Hematopoietic multipotent progenitor cell treated with erythropoietin and hydrocortisone succinate and interleukin-3 and kit ligand, for 6 days (in vitro differentiated cells): Measurements from ENCODE around the gene PDE4D.

Source experiments
- DNase-seq: peaks from one replicate; pipeline ENCODE4 v3.0.0-alpha.2; 2015

Gene PDE4D

GRCh38 chr5:59542306-59542705 is 351.2 kb downstream of the PDE4D start:
- DNase-seq, result no peak

GRCh38 chr5:59540366-59540765 is 353.2 kb downstream of the PDE4D start:
- no peak for DNase-seq

GRCh38 chr5:59538750-59539121 is 354.8 kb downstream of the PDE4D start:
- DNase-seq, result no peak

- DNase-seq, result no peak
Measured at GRCh38 chr5:59537961-59538749, 355.4 kb downstream of the PDE4D start.

- no peak for DNase-seq
Measured at GRCh38 chr5:59536875-59537274, 356.7 kb downstream of the PDE4D start.

GRCh38 chr5:59535561-59535960 is 358.0 kb downstream of the PDE4D start:
- DNase-seq, result no peak

- DNase-seq, result no peak
Measured at GRCh38 chr5:59533730-59534108, 359.8 kb downstream of the PDE4D start.

GRCh38 chr5:59532979-59533729 is 360.4 kb downstream of the PDE4D start:
- no peak for DNase-seq

GRCh38 chr5:59529239-59529638 is 364.3 kb downstream of the PDE4D start:
- no peak for DNase-seq

- no peak for DNase-seq
Measured at GRCh38 chr5:59528202-59528862, 365.2 kb downstream of the PDE4D start.

GRCh38 chr5:59525957-59526356 is 367.6 kb downstream of the PDE4D start:
- DNase-seq, result no peak

- no peak for DNase-seq
Measured at GRCh38 chr5:59525311-59525710, 368.2 kb downstream of the PDE4D start.

- DNase-seq, result no peak
Measured at GRCh38 chr5:59522201-59522831, 371.2 kb downstream of the PDE4D start.

GRCh38 chr5:59521476-59521875 is 372.1 kb downstream of the PDE4D start:
- peak; percentile 35 for DNase-seq

GRCh38 chr5:59519338-59519737 is 374.2 kb downstream of the PDE4D start:
- DNase-seq, result no peak

- no peak for DNase-seq
Measured at GRCh38 chr5:59517926-59518585, 375.5 kb downstream of the PDE4D start.

- DNase-seq, result no peak
Measured at GRCh38 chr5:59516161-59516560, 377.4 kb downstream of the PDE4D start.

- peak; percentile 72 for DNase-seq
Measured at GRCh38 chr5:59506285-59506877, 387.1 kb downstream of the PDE4D start.

GRCh38 chr5:59504043-59504442 is 389.5 kb downstream of the PDE4D start:
- no peak for DNase-seq

- no peak for DNase-seq
Measured at GRCh38 chr5:59503220-59503619, 390.3 kb downstream of the PDE4D start.

- DNase-seq, result no peak
Measured at GRCh38 chr5:59501316-59501715, 392.2 kb downstream of the PDE4D start.

- DNase-seq, result no peak
Measured at GRCh38 chr5:59500014-59500413, 393.5 kb downstream of the PDE4D start.
